Retina (tissue), 1 donor: ENCODE measurements around the gene REV3L.
"Not testable (repeated sequence)": the region's sequence is repeated elsewhere in the genome, so short reads cannot be mapped to it uniquely, and the experiment has no call there.

ENCODE experiments used
- DNase-seq: peaks from one replicate; pipeline ENCODE4 v3.0.0-alpha.2; 2016

REV3L gene

DNA sequence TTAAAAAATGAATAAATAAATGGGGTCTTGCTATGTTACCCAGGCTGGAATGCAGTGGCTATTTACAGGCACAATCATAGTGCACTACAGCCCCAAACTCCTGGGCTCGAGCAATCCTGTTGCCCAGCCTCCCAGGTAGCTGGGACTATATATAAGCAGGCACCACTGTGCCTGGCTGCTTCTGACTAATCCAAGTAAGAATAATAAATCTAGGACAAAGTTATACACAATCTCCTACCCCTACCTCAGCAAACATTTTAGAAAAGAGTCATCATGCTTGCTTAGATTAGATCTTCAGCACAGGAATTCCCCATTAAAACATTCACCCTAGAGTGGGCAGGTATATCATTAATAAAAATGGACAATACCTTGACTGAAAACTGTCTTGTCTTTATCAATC is 124.6 kb downstream of the REV3L start:
- DNase-seq: no peak

- DNase-seq: no peak
Measured at GRCh38 chr6:111357705-111358104, 125.3 kb downstream of the REV3L start.

DNA sequence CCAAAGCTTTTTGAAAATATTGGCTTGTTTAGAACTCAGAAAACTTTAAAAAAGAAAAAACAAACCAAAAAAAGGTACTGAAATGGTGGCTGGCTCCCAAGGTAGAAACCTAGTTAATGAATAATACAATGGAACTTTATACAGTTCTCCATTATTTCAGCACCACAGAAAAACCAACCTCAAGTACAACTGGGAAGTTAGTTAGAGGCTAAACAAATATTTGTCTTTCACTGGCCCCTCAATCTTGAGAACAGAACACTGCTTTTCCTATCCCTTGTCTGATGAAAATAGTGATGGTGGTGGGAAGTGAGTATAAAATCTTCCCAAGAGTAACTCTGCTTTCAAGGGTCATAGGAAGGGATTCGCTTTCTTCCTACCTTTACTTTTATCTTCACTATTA is 126.5 kb downstream of the REV3L start:
- no peak for DNase-seq

DNA sequence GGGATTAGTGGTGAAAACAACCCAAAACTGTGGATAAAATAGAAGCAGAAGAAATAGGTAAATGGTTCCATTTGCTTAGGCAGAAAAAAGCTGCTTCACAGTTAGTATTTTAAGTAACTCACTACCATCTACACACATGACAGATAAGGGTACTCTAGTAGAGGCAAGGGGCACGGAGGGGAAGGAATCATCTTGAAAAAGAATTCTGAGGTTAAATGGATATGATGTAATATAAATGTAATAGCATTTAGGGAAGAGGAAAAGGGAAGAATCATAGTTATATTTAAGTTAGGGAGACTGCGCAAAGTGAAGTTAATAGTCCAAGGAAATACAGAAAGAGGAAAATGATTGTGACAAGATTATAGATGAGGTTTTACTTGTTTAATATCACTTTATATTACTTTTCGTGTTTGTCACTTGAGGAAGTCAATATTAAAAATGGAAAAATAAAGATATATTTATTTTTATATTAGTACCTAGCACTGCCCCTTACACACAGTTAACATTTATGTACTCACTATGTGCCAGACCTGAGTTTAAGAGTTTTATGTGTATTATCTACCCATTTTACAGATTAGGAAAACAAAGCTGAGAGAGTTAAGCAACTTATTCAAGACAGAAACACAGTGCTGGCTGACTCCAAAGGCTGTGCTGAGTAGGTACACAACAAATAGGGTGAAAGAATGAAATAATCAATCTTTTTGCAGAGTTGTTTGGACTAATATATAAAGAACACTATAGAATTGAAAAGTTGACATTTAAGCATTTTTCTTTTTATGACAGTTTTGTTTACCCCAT is 128.1 kb downstream of the REV3L start:
- DNase-seq: no peak

DNA sequence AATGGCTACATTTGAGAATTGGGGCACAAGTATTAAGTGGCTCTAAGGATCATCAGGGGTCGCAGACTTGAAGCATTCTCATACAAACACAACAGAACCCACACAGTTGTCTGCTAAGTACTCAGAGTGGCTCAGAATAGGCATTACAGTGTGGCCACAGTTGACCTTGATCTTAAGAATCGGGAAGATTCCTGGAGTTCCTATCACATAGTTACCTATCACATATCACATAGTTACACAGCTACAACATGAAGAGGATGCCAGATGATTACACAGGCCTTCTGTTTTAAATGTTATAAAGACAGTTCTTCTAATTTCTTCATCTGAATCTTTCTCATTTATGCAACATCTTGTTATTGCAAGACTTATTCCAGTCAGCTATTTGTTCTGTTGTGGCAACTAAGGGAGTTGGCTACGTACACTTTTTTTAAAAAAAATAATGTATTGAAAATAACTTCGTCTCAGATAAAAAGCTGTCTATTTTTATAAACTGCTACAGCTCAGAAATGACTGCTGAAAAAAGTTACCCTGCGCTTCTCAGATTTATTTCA is 129.0 kb downstream of the REV3L start:
- DNase-seq: no peak

GRCh38 chr6:111347589-111347988 is 135.4 kb downstream of the REV3L start:
- DNase-seq: no peak

- no peak for DNase-seq
Measured at GRCh38 chr6:111342913-111343312, 140.1 kb downstream of the REV3L start.

GRCh38 chr6:111339294-111339693 is 143.7 kb downstream of the REV3L start:
- no peak for DNase-seq

- DNase-seq: no peak
Measured at GRCh38 chr6:111338843-111339242, 144.2 kb downstream of the REV3L start.

DNA sequence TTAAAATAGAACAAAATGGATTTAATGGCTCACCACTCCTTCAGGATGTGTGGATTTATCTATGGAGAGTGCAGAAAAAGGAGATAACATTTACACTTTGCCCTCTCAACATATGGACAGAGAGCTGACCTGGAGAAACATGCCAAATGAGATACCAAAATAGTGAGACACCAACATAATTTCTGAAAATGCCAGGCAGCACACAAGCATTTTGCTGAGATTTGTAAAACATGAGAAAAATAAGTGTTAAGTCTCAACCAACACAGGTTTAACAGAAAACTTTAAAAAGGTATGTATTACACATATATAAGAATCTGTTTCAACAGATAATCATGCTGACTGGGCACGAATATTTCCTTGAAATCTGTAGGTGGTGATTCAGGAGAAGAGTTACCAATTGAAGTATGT is 145.2 kb downstream of the REV3L start:
- DNase-seq: no peak

GRCh38 chr6:111329882-111330633 is 153.0 kb downstream of the REV3L start:
- no peak for DNase-seq

- DNase-seq: no peak
Measured at GRCh38 chr6:111326563-111326962, 156.5 kb downstream of the REV3L start.

DNA sequence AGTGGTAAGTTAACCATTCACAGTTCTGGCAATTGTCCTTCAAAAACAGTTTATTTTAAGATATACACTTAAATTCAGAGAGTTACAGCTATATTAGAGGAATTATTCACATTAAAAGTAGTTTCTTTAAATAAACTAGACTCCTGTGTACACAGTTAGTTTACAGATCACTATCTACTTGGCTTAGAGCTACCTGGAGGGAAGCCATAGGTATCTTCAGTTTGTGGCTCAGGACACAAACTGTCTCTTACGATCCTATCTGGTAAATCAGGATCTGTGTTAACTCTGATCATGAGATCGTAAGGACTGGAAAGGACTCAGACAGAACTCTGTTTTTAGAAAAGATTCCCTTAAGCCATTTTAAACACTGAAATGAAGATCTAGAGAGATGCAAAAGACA is 160.9 kb downstream of the REV3L start:
- DNase-seq: no peak

DNA sequence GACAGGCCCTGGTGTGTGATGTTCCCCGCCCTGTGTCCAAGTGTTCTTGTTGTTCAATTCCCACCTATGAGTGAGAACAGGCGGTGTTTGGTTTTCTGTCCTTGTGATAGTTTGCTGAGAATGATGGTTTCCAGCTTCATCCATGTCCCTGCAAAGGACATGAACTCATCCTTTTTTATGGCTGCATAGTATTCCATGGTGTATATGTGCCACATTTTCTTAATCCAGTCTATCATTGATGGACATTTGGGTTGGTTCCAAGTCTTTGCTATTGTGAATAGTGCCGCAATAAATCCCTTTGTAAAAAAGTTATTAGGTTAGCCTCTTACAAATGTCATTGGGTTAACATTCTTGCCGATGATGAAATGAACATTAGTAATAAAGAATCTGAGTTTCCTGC is 175.1 kb downstream of the REV3L start:
- DNase-seq: not testable (repeated sequence)

DNA sequence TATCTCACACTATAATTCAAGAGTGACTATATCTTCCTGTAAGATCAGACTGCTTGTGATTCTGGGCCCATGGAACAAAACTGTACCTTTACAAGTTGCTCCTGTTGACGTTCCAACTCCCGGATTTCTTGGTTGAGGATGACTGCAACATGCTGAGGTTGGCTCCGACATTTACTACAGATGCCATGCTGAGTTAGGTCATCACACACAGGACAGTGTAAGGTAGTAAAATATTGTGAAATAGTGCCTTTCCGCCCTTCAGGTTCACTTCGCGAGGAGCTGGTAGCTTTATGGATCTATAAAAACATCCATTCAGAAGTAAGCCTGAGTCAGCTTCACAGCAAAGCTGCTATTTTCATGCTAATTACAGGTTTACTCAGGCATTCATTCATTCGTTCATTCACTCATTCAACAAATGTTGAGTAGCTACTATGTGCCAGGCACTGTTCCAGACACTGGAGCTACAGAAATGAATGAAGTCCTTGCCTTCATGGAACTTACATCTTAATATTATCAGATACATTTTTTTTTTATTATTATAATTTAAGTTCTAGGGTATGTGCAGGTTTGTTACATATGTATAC is 175.7 kb downstream of the REV3L start:
- DNase-seq: no peak

DNA sequence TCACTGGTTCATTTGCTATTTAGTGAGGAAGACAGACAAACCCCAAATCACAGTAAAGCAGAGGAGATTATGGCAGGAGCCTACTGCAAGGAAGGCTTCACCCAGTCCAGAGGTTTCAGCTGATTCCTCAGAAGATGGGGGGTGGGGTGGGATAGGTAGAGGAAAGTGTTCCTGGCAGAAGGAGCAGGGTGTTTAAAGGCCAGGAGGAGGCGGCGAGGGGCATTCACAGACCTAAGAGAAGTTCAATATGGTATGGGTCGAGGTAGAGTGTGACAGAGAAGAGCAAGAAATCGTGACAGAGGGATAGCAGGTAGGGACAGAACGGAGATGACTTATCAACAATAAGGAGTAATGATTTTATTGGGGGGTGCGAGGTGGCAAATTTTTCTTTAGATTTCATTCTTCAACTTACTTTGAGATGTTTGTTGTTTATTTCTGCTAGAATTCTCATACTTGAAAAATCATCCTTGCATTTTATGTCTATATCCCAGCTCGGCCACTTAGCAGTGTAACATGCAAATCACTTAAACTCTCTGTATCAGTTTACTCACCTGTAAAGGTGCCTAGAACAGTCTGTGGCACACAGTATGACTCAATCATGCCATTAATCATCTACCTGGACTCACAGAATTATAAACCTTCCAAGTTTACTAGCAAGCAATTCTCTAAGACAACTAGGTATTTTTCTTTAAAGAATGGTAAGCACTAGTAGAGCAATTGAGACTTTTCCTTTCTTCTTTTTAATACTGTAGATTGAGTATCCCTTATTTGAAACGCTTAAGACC is 176.7 kb downstream of the REV3L start:
- DNase-seq: no peak

DNA sequence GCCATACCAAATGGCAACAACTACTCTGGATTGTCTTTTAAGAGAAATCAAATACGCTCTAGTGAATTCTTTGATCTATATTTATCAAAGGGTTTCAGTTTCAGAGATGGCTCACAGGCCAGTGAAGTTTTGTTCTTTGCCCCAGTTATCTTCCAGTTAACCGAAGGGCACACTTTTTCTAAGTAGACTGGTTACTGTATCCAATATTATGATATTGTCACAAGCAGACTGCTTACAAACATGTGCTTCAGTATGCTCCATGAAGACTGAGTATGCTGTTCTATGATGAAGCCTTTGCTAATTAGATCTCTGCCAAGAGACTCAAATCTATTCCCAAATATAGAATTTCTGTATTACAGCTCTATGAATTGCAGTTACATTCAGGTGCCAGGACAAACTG is 181.1 kb downstream of the REV3L start:
- no peak for DNase-seq

DNA sequence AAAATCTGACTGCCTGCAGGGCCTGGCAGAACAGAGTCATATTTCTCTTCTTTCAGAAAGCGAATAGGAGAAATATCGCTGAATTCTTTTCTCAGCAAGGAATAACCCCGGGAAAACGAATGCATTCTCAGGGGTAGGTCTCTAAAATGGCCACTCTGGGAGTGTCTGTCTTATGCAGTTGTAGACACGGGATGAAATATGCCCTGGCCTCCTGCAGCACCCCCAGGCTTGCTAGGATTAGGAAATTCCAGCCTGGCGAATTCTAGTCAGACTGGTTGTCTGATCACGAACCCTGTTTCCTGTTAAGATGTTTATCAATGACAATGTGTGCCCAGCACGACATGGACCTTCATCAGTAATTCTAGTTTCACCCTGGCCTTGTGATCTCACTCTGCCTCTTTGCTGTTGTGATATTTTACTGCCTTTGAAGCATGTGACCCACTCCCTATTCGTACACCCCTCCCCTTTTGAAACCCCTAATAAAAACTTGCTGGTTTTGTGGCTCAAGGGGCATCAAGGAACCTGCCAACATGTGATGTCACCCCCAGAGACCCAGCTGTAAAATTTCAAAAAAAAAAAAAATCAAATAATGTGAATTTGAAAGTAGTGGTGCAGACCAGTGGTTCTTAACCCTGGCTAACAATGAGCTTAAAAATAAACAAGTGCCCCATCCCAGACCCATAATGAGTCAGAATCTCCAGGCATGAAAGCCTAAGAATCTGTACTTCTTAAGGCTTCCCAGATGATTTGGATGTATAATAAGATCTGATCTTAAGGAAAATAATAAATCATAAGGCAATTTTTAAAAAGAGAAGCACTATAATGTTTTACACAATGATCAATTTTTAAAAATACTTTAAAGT is 181.8 kb downstream of the REV3L start:
- not testable (repeated sequence) for DNase-seq

DNA sequence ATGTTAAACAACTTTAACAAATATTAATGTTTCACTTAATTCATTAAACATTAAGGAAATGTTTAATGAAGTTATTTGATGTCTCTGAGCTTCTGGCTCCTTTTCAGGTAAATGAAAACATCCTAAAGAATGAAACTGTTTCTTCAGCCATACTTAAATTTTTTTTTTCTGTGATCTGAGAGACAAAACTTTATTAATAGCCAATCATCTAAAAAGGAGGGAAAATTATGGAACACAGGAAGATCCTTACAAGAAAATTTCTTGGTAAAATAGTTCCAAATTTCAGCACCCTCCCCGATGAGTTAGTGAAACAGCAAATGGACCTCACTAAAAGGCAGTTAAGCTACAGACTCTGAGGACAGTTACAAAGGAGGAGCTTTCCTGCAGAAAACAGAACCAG is 185.2 kb downstream of the REV3L start:
- DNase-seq: no peak

DNA sequence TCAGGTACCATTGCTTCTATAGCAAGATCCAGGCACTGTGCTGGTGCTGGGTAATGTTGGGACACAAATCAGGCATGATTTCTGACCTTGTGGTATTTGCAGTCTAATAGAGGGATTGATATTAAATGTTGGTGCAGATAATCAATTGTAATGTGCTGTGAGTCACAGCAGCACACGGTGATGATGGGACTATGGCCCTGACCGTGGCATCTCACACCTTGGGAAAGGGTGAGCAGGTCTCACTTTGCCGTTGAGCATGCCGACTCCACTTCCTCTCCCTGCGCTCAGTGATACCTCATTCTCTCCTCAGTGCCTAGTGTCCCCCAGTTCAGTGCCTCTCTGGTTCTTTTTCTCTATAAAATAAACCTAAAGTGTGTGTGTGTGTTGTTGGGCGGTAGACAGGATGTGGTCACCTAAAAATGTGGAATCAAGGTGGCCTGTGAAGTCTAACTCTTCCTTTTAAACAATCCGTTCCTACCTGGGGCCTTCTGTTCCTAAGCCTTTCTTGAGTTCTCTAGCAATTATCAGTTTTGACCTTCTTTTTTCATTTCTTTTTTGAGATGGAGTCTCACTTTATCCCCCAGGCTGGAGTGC is 188.5 kb downstream of the REV3L start:
- DNase-seq: no peak
